GM13976 (cell line): ENCODE data around the gene OR10G3.

ENCODE experiments used
- DNase-seq: peaks from one replicate; pipeline ENCODE4 v3.0.0; 2012; ENCODE audit warnings: low spot score
- in situ Hi-C: fragments of 300-500 bp; cut with MboI; formaldehyde crosslinking; loops from one replicate; pipeline ENCODE4 v1.12.0; 2022; ENCODE audit warnings: low sequenced_read_pairs, mixed read lengths, inconsistent platforms; ENCODE audit not compliant: unreplicated experiment
- TF ChIP-seq, protein P1 (sequence below): IDR thresholded peaks from 2 replicates; pipeline ENCODE4 v1.5.1; 2012; ENCODE audit warnings: borderline replicate concordance, mild to moderate bottlenecking; ENCODE audit not compliant: insufficient read depth; ENCODE audit errors: extremely low read depth, missing control alignments, control extremely low read depth

The OR10G3 gene

GRCh38 chr14:21535545-21536417, 44.1 kb downstream of the OR10G3 start:
- in situ Hi-C loops: no loop called here
- TF ChIP-seq, protein P1, sequence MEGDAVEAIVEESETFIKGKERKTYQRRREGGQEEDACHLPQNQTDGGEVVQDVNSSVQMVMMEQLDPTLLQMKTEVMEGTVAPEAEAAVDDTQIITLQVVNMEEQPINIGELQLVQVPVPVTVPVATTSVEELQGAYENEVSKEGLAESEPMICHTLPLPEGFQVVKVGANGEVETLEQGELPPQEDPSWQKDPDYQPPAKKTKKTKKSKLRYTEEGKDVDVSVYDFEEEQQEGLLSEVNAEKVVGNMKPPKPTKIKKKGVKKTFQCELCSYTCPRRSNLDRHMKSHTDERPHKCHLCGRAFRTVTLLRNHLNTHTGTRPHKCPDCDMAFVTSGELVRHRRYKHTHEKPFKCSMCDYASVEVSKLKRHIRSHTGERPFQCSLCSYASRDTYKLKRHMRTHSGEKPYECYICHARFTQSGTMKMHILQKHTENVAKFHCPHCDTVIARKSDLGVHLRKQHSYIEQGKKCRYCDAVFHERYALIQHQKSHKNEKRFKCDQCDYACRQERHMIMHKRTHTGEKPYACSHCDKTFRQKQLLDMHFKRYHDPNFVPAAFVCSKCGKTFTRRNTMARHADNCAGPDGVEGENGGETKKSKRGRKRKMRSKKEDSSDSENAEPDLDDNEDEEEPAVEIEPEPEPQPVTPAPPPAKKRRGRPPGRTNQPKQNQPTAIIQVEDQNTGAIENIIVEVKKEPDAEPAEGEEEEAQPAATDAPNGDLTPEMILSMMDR: no peak
- no peak for DNase-seq

DNA sequence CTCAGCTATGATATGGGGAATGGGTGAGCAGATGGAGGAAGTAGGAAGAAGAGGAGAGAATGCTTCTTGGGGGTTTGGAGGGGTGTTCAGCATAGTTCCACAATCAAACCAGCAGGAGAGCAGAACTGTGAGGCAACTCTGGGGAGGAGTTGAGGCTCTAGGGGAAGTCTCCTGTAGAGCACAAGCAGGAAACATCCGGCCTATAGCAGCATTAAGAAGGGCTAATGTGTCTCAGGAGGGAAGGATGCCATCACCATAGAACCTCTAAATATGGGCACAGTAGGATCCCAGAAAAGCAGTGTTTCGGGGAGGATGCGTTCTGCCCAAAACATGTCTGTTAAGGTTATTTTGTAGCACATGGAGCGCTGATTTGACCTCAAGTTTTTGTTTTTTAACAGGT, 45.3 kb downstream of the OR10G3 start:
- DNase-seq: no peak
- TF ChIP-seq, protein P1: no peak
- in situ Hi-C loops: no loop called here

DNA sequence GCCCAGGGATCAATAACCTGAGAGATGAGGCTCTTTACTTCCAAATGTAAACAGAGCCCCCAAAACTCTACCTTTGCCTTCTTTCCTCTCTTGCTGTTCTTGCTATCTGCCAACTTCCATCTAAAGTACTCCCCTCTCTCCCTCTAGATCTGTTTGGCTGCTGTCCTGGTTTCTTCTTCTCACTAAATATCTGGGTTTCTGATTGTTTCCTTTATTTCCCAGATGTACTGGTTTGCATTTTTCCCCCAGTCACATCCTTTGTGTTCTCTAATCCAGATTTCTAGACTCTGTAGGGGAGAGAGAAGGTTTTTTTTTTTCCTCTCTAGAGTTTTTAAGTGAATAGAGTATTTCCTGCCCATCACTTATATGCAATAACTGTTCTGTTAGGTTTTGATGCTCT, 46.6 kb downstream of the OR10G3 start:
- TF ChIP-seq, protein P1: no peak
- in situ Hi-C loops: no loop called here
- DNase-seq: no peak

DNA sequence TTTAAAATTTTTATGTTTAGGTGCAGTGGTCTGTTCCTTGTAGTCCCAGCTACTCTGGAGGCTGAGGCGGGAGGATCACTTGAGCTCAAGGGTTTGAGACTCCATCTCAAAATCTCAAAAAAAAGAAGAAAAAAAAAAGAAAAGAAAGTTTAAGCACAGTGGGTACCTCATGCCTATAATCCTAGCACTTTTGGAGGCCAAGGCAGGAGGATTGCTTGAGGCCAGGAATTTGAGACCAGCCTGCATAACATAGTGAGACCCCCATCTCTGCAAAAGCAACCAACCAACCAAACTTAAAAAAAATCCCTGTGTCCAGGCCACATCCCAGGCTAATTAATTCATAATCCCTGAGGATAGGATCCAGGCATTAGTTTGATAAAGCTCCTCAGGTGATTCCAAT, 50.4 kb downstream of the OR10G3 start:
- TF ChIP-seq, protein P1: no peak
- DNase-seq: no peak
- in situ Hi-C loops: no loop called here

DNA sequence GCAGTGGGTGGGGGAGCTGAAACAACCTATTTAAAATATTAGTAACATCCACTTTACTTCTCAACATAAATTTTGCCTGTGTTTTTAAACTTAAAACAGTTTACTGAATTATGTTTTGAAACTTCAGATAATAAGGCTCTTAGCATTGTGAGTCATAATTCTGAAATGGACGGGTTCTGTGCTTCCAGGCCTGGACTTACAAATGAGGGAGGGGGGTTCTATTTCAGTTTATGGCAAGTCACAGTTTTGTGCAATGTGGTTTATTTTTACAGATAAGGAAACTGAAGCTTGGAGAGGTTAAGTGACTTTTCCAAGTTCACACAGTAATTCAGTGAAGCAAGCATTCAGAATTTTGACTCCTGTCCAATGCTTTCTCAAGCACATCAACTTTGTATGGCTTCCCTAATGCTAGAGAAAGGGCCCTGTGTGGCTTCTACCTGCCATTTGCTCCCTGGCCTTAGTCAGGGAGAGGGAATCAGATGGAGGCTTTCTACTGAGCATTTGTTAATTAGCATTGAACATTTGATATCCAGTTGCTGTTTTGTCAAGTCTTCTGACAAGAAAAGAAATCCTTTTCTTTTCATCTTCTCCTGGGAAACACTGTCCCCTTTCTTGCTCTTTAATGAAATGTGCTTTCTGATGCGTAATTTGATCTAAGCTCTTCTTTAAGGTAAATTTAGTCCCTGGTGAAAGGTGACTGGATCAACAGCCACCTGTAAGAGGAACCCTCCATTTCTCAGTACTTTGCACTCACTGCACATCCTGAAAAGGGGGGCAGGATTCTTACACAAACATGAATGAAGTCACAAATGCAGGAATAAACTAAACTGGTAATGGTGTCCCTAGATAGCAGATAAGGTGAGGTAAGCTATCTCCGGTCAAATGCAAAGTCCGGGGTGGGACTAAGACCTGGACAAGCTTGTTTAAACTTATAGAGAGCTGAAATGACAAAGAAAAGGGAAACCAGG, 51.2 kb downstream of the OR10G3 start:
- in situ Hi-C loops: no loop called here
- TF ChIP-seq, protein P1: no peak
- no peak for DNase-seq

DNA sequence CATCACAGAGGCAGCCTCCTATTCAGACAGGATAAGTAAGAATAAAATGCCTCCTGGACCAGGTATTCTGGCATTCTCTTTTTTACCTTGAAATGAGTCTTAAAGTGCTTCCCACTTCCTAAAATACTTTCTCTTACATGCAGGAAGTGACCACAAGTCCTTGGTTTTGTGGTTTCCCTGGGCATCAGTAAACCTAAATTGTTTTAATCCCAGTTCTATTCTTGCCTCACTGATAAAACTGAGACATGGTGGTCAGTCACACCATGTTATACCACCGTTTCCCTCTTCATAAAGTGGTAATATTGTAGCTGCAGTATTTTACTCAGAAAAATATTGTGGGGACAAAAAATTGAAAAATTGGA, 52.6 kb downstream of the OR10G3 start:
- no peak for DNase-seq
- TF ChIP-seq, protein P1: no peak
- in situ Hi-C loops: no loop called here
